Uterus (tissue), 4 donors: Measurements from ENCODE around the gene PHLPP1. TPM values are rescaled to one million over a fixed set of nuclear protein-coding genes. Genes with fewer than 3 reads are reported as not detected.

Experiments
- DNase-seq, 2 donors: peaks; one replicate each; pipeline ENCODE4 v3.0.0-alpha.2; 2019 to 2020
- H3K27ac ChIP-seq, 2 donors: fragments of 200-600 bp; sonication (generic); 1 replicate in 1 of 2; 2 replicates in 1 of 2; pipeline ENCODE4 v1.5.1; 2016 to 2018
- H3K27me3 ChIP-seq, 2 donors: fragments of 200-600 bp; sonication (generic); one replicate each; pipeline ENCODE4 v1.5.1; 2018 to 2019; ENCODE audit warnings: control low read depth in 1 of 2
- H3K36me3 ChIP-seq, 2 donors: fragments of 200-600 bp; sonication (generic); one replicate each; pipeline ENCODE4 v1.5.1; 2019; ENCODE audit warnings: control low read depth in 1 of 2
- H3K4me1 ChIP-seq, 2 donors: fragments of 200-600 bp; sonication (generic); one replicate each; pipeline ENCODE4 v1.5.1; 2018 to 2019; ENCODE audit warnings: control low read depth in 1 of 2
- H3K4me3 ChIP-seq, 2 donors: fragments of 200-600 bp; sonication (generic); 1 replicate in 1 of 2; 2 replicates in 1 of 2; pipeline ENCODE4 v1.5.1; 2018 to 2019; ENCODE audit warnings: mild to moderate bottlenecking in 1 of 2
- H3K9me3 ChIP-seq, 2 donors: fragments of 200-600 bp; sonication (generic); one replicate each; pipeline ENCODE4 v1.5.1; 2019; ENCODE audit warnings: control low read depth in 1 of 2
- CTCF ChIP-seq, 4 experiments: fragments of 200-600 bp in 2 of 4; fragments of 450-650 bp in 2 of 4; sonication (generic) in 2 of 4; IDR thresholded peaks; one replicate each; pipeline ENCODE4 v1.5.1; 2016 to 2019; ENCODE audit warnings: antibody characterized with exemption in 4 of 4, mild to moderate bottlenecking in 2 of 4, moderate library complexity in 1 of 4
- POLR2A ChIP-seq, 2 donors: fragments of 450-650 bp; IDR thresholded peaks; one replicate each; pipeline ENCODE4 v1.6.1; 2016; ENCODE audit warnings: antibody characterized with exemption in 2 of 2, mild to moderate bottlenecking in 1 of 2, moderate library complexity in 1 of 2
- intact Hi-C: fragments of 100-400 bp; cut with DNase I; formaldehyde crosslinking; loops from one replicate; pipeline ENCODE4 v1.15.1; 2023; ENCODE audit warnings: low total_unique reads
- total RNA-seq, 4 donors: library from RNA; depleted of rRNA in 3 of 4; stranded (reverse); fragments of >200 nt in 3 of 4; gene quantifications; one replicate each; pipeline versions ENCODE4 v1.1.0 to v1.2.4, GENCODE V29; 2014 to 2023
- donor health status: DM: yes; HTN: yes; CAD: no.

Gene PHLPP1
- total RNA-seq, 4 donors from 2014 or later = 10.6 to 32.4 (median 14.1) TPM

GRCh38 chr18:62850619-62851306 lies 135.4 kb downstream of the PHLPP1 start:
- Histone ChIP-seq H3K4me3 (no peak overlapping the region), H3K4me1 (no peaks in the 10 kb centered on the region), H3K27ac (peak overlapping the region in 1 of 2 donors; percentile 16), H3K36me3 (no peaks in the 10 kb centered on the region), H3K27me3 (no peaks in the 10 kb centered on the region), H3K9me3 (no peaks in the 10 kb centered on the region)
- intact Hi-C loops = no loop called here
- TF ChIP-seq CTCF (IDR thresholded peaks at IDR 0.05) (no peak), POLR2A (IDR thresholded peaks at IDR 0.05) (no peak)
- no peak for DNase-seq

- no peak for TF ChIP-seq POLR2A (IDR thresholded peaks at IDR 0.05)
- TF ChIP-seq CTCF (IDR thresholded peaks at IDR 0.05) = no peak
- no peak overlapping the region for H3K27ac ChIP-seq
- intact Hi-C loops = no loop called here
- no peaks in the 10 kb centered on the region for H3K36me3 ChIP-seq
- H3K4me1 ChIP-seq = no peaks in the 10 kb centered on the region
- no peaks in the 10 kb centered on the region for H3K27me3 ChIP-seq
- DNase-seq = no peak
- H3K9me3 ChIP-seq = no peaks in the 10 kb centered on the region
- H3K4me3 ChIP-seq = no peak overlapping the region
Observed at GRCh38 chr18:62852851-62853250, 137.5 kb downstream of the PHLPP1 start.

- Histone ChIP-seq H3K36me3 (no peaks in the 10 kb centered on the region), H3K9me3 (no peaks in the 10 kb centered on the region), H3K4me1 (no peaks in the 10 kb centered on the region), H3K27me3 (no peaks in the 10 kb centered on the region), H3K4me3 (no peak overlapping the region), H3K27ac (no peak overlapping the region)
- intact Hi-C loops = no loop called here
- DNase-seq = no peak
- TF ChIP-seq POLR2A (IDR thresholded peaks at IDR 0.05) (no peak), CTCF (IDR thresholded peaks at IDR 0.05) (no peak)
Observed at GRCh38 chr18:62856294-62856693, 141.0 kb downstream of the PHLPP1 start.

- no peak overlapping the region for H3K27ac ChIP-seq
- H3K4me1 ChIP-seq = no peaks in the 10 kb centered on the region
- no peaks in the 10 kb centered on the region for H3K27me3 ChIP-seq
- no peak overlapping the region for H3K4me3 ChIP-seq
- intact Hi-C loops = no loop called here
- DNase-seq = no peak
- H3K36me3 ChIP-seq = no peaks in the 10 kb centered on the region
- no peak for TF ChIP-seq POLR2A (IDR thresholded peaks at IDR 0.05)
- TF ChIP-seq CTCF (IDR thresholded peaks at IDR 0.05) = no peak
- H3K9me3 ChIP-seq = no peaks in the 10 kb centered on the region
Observed at GRCh38 chr18:62857263-62857976, 142.1 kb downstream of the PHLPP1 start.

GRCh38 chr18:62860062-62860461 lies 144.7 kb downstream of the PHLPP1 start:
- Histone ChIP-seq H3K9me3 (no peaks in the 10 kb centered on the region), H3K4me3 (no peak overlapping the region), H3K27ac (no peak overlapping the region), H3K27me3 (no peaks in the 10 kb centered on the region), H3K4me1 (no peaks in the 10 kb centered on the region), H3K36me3 (no peaks in the 10 kb centered on the region)
- DNase-seq = no peak
- intact Hi-C loops = no loop called here
- no peak for TF ChIP-seq CTCF (IDR thresholded peaks at IDR 0.05)
- TF ChIP-seq POLR2A (IDR thresholded peaks at IDR 0.05) = no peak
